OCI-LY1 (cell line): ENCODE results near the gene PSMC2.

Source experiments
- H2AFZ ChIP-seq: fragments of 200-600 bp; sonication (generic), shearing (Covaris generic); 2 replicates; pipeline ENCODE4 v1.6.0; 2014; ENCODE audit warnings: antibody characterized with exemption, mild to moderate bottlenecking, low read length
- H3F3A ChIP-seq: fragments of 200-600 bp; sonication (generic), shearing (Covaris generic); 2 replicates; pipeline ENCODE4 v1.6.0; 2014; ENCODE audit warnings: mild to moderate bottlenecking, antibody characterized with exemption, low read length, moderate library complexity; ENCODE audit not compliant: insufficient read depth
- H3K27ac ChIP-seq: fragments of 200-600 bp; sonication (generic); 2 replicates; pipeline ENCODE4 v1.5.1; 2014; ENCODE audit warnings: low read length, mixed run types, mild to moderate bottlenecking, low read depth; ENCODE audit not compliant: poor library complexity, severe bottlenecking
- H3K27me3 ChIP-seq: fragments of 200-600 bp; sonication (generic); 2 replicates; pipeline ENCODE4 v1.6.0; 2014; ENCODE audit warnings: antibody characterized with exemption, mild to moderate bottlenecking, low read length, moderate library complexity; ENCODE audit not compliant: insufficient read depth
- H3K36me3 ChIP-seq: fragments of 200-600 bp; sonication (generic); 2 replicates; pipeline ENCODE4 v1.6.1; 2014; ENCODE audit warnings: mild to moderate bottlenecking, antibody characterized with exemption, low read length, moderate library complexity, mixed read lengths; ENCODE audit not compliant: insufficient read depth
- H3K4me1 ChIP-seq: fragments of 200-600 bp; sonication (generic); 2 replicates; pipeline ENCODE4 v1.5.1; 2014; ENCODE audit warnings: mild to moderate bottlenecking, low read length, moderate library complexity; ENCODE audit not compliant: insufficient read depth, severe bottlenecking
- H3K4me2 ChIP-seq: fragments of 200-600 bp; sonication (generic), shearing (Covaris generic); 2 replicates; pipeline ENCODE4 v1.6.1; 2014; ENCODE audit warnings: low read length
- H3K4me3 ChIP-seq: fragments of 200-600 bp; sonication (generic); 2 replicates; pipeline ENCODE4 v1.5.1; 2014; ENCODE audit warnings: low read length, low read depth, mild to moderate bottlenecking, mixed read lengths; ENCODE audit not compliant: poor library complexity, severe bottlenecking
- H3K79me2 ChIP-seq: fragments of 200-600 bp; shearing (Covaris generic); 2 replicates; pipeline ENCODE4 v1.6.1; 2016; ENCODE audit warnings: mixed run types, low read length, mixed read lengths; ENCODE audit not compliant: insufficient read depth
- H3K9ac ChIP-seq: fragments of 200-600 bp; sonication (generic), shearing (Covaris generic); 2 replicates; pipeline ENCODE4 v1.6.1; 2014; ENCODE audit warnings: mild to moderate bottlenecking, low read length, mixed read lengths
- H3K9me2 ChIP-seq: fragments of 200-600 bp; sonication (generic), shearing (Covaris generic); 2 replicates; pipeline ENCODE4 v1.6.1; 2014; ENCODE audit warnings: low read depth, mild to moderate bottlenecking, low read length, mixed read lengths
- H3K9me3 ChIP-seq: fragments of 200-600 bp; shearing (Covaris generic); 2 replicates; pipeline ENCODE4 v1.6.1; 2014; ENCODE audit warnings: low read length, mixed read lengths
- H4K20me1 ChIP-seq: fragments of 200-600 bp; sonication (generic), shearing (Covaris generic); 2 replicates; pipeline ENCODE4 v1.6.0; 2016; ENCODE audit warnings: mild to moderate bottlenecking, low read length; ENCODE audit not compliant: insufficient read depth
- EZH2 ChIP-seq: fragments of 200-600 bp; sonication (generic), shearing (Covaris generic); IDR thresholded peaks from 2 replicates; pipeline ENCODE4 v1.8.0; 2017; ENCODE audit warnings: borderline replicate concordance, mixed run types, mild to moderate bottlenecking, antibody characterized with exemption, low read length, moderate library complexity, mixed read lengths
- TF ChIP-seq, protein P1 (sequence below): fragments of 200-600 bp; sonication (generic), shearing (Covaris generic); IDR thresholded peaks from 2 replicates; pipeline ENCODE4 v1.5.1; 2017; ENCODE audit warnings: mild to moderate bottlenecking, antibody characterized with exemption, low read length, moderate library complexity, mixed read lengths

The PSMC2 gene

GRCh38 chr7:103349805-103350204 is 2.4 kb downstream of the PSMC2 start:
- Histone ChIP-seq H3K9ac (peak overlapping the region; percentile 83), H4K20me1 (peaks cover 4% of the 10 kb centered on the region; the same call in 1 of the 2 replicates), H2AFZ (no peak overlapping the region), H3K79me2 (peaks cover 83% of the 10 kb centered on the region), H3K36me3 (peaks cover 47% of the 10 kb centered on the region), H3K9me2 (no peaks in the 10 kb centered on the region), H3K4me3 (peak overlapping the region; percentile 76), H3K27ac (no peak overlapping the region), H3K4me1 (peaks cover 52% of the 10 kb centered on the region), H3K27me3 (no peaks in the 10 kb centered on the region), H3F3A (no peaks in the 10 kb centered on the region), H3K9me3 (no peaks in the 10 kb centered on the region), H3K4me2 (peak overlapping the region; percentile 77)
- TF ChIP-seq, protein P1, sequence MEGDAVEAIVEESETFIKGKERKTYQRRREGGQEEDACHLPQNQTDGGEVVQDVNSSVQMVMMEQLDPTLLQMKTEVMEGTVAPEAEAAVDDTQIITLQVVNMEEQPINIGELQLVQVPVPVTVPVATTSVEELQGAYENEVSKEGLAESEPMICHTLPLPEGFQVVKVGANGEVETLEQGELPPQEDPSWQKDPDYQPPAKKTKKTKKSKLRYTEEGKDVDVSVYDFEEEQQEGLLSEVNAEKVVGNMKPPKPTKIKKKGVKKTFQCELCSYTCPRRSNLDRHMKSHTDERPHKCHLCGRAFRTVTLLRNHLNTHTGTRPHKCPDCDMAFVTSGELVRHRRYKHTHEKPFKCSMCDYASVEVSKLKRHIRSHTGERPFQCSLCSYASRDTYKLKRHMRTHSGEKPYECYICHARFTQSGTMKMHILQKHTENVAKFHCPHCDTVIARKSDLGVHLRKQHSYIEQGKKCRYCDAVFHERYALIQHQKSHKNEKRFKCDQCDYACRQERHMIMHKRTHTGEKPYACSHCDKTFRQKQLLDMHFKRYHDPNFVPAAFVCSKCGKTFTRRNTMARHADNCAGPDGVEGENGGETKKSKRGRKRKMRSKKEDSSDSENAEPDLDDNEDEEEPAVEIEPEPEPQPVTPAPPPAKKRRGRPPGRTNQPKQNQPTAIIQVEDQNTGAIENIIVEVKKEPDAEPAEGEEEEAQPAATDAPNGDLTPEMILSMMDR = no peak
- no peak for TF ChIP-seq EZH2

- H3K27ac ChIP-seq = no peak overlapping the region
- H2AFZ ChIP-seq = no peak overlapping the region
- H3K79me2 ChIP-seq = no peaks in the 10 kb centered on the region
- H3K9me2 ChIP-seq = no peaks in the 10 kb centered on the region
- peaks cover 63% of the 10 kb centered on the region for H3K36me3 ChIP-seq
- no peaks in the 10 kb centered on the region; the same call in 1 of the 2 replicates for H3F3A ChIP-seq
- no peaks in the 10 kb centered on the region for H4K20me1 ChIP-seq
- H3K9ac ChIP-seq = no peak overlapping the region
- H3K9me3 ChIP-seq = no peaks in the 10 kb centered on the region
- H3K27me3 ChIP-seq = no peaks in the 10 kb centered on the region
- H3K4me2 ChIP-seq = no peak overlapping the region
- no peaks in the 10 kb centered on the region for H3K4me1 ChIP-seq
- no peak for TF ChIP-seq EZH2
- TF ChIP-seq, protein P1 = no peak
- no peak overlapping the region for H3K4me3 ChIP-seq
Measured at GRCh38 chr7:103369432-103369831, 22.0 kb downstream of the PSMC2 start.

DNA sequence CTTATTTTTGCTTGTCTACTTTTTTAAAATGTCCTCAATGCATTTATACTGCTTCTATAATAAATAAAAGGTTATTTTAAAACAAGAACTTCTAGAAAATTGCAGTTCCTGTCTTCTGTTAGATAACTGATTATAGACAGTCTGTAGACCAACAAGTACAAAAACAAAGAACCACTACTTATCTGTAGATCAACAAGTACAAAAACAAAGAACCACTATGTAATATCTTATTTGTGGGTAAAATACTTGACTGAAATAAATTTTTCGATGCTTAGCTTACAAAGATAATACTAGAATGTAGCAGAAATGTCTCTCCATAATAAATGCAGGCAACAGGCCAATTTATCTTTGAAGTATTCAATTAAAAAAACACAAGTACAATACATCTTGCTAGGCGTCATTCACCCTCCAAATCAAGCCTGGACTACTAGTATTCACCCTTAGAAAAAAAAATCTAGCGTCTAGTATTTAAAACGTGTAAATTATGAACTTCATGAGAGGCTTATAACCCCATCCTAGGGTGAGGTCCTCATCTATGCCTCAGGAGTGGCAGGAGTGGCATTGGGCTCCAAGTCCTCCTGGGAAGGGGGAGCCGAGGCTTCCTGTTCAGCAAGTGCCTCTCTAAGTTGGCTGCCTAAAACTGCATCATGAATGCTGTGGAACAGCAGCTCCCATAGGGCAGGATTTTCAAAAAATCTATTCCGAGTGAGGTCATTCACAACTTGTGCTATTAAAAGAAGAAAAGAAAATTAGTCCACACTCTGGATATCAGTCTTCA is 26.6 kb downstream of the PSMC2 start:
- no peaks in the 10 kb centered on the region; the same call in 1 of the 2 replicates for H3F3A ChIP-seq
- H3K79me2 ChIP-seq = no peaks in the 10 kb centered on the region
- no peak overlapping the region for H3K9ac ChIP-seq
- no peak for TF ChIP-seq EZH2
- TF ChIP-seq, protein P1 = no peak
- no peaks in the 10 kb centered on the region for H3K9me3 ChIP-seq
- H3K27ac ChIP-seq = no peak overlapping the region
- no peaks in the 10 kb centered on the region for H3K9me2 ChIP-seq
- no peaks in the 10 kb centered on the region for H4K20me1 ChIP-seq
- no peaks in the 10 kb centered on the region; the same call in 1 of the 2 replicates for H3K27me3 ChIP-seq
- H3K4me3 ChIP-seq = no peak overlapping the region
- H2AFZ ChIP-seq = no peak overlapping the region
- no peaks in the 10 kb centered on the region for H3K4me1 ChIP-seq
- no peak overlapping the region for H3K4me2 ChIP-seq
- H3K36me3 ChIP-seq = peaks cover 18% of the 10 kb centered on the region
